Measurements from ENCODE around the gene IL4R. TPM values are rescaled to one million over a fixed set of nuclear protein-coding genes. Genes with fewer than 3 reads are reported as not detected.

Gene IL4R
- total RNA-seq, 1 donor from 2014 or later = 64.1 TPM

DNA sequence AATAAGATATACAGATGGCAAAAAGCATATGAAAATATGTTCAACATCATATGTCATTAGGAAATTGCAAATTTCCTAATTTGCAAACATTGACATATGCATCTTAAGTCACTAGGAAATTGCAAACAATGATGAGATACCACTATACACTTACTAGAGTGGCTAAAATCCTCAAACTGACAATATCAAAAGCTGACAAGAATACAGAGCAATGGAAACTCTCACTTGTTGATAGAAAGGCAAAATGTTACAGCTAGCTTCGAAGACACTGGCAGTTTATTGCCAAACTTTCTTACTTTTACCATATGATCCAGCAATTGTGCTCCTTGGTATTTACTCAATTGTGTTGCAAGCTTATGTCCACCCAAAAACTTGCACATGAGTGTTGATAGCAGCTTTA, 5.0 kb upstream of the IL4R start:
- no peaks in the 10 kb centered on the region for H3K27me3 ChIP-seq
- intact Hi-C loops (cut with DNase I) = no loop called here
- no peak for TF ChIP-seq POLR2A (IDR thresholded peaks at IDR 0.05)
- no peak for TF ChIP-seq POLR2AphosphoS5 (IDR thresholded peaks at IDR 0.05; ENCODE audit: insufficient read depth in 1 of 2, low read depth in 1 of 2)
- TF ChIP-seq, protein P1, sequence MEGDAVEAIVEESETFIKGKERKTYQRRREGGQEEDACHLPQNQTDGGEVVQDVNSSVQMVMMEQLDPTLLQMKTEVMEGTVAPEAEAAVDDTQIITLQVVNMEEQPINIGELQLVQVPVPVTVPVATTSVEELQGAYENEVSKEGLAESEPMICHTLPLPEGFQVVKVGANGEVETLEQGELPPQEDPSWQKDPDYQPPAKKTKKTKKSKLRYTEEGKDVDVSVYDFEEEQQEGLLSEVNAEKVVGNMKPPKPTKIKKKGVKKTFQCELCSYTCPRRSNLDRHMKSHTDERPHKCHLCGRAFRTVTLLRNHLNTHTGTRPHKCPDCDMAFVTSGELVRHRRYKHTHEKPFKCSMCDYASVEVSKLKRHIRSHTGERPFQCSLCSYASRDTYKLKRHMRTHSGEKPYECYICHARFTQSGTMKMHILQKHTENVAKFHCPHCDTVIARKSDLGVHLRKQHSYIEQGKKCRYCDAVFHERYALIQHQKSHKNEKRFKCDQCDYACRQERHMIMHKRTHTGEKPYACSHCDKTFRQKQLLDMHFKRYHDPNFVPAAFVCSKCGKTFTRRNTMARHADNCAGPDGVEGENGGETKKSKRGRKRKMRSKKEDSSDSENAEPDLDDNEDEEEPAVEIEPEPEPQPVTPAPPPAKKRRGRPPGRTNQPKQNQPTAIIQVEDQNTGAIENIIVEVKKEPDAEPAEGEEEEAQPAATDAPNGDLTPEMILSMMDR (IDR thresholded peaks at IDR 0.05) = no peak
- H3K4me1 ChIP-seq = peaks cover 7% of the 10 kb centered on the region
- no peaks in the 10 kb centered on the region for H3K36me3 ChIP-seq
- no peak overlapping the region for H3K27ac ChIP-seq
- no peaks in the 10 kb centered on the region for H3K9me3 ChIP-seq
- no peak for DNase-seq (ENCODE audit: extremely low spot score in 2 of 2)
- no peak overlapping the region for H3K4me3 ChIP-seq

DNA sequence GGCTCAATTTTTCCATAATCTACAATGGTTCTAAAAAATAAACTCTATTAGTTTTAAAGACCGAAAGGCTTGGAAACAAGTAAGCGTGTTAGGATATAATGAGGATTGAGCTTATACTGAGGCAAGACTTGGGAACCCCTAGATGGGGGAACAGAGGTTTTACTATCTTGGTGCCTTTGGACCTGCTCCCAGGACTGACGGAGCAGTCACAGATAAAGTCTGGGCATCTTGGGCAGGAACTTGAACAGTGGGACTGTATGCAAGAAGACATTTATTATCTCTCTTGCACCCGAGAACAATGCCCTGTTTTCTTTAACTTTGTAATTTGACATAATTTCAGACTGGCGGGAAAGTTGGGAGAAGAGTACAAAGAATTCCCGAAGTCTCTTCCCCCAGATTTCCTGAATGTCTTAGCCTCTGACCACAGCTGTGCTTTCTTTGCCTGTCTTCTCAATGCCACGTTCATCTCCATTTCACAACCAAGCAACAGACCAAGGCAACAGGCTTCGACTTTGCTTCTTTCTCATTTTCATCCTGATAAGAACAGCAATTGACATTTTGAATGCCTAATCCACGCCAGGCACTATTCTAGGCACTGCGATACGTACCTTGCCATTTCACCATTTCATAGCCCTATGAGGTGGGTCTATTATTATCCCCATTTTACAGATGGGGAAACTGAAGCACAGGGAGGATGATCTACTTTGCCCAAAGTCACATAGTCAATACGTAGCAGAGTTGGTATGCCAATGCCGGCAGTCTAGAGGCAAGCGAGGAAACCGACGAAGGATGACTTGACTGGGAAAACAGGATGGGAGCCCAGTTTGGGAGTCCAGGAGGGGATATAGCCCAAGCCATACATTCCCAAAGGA, 3.0 kb upstream of the IL4R start:
- Histone ChIP-seq H3K9me3 (no peaks in the 10 kb centered on the region), H3K36me3 (no peaks in the 10 kb centered on the region), H3K4me1 (peaks cover 22% of the 10 kb centered on the region), H3K27ac (no peak overlapping the region), H3K27me3 (no peaks in the 10 kb centered on the region), H3K4me3 (no peak overlapping the region)
- TF ChIP-seq, protein P1 (IDR thresholded peaks at IDR 0.05) = no peak
- TF ChIP-seq POLR2AphosphoS5 (IDR thresholded peaks at IDR 0.05; ENCODE audit: insufficient read depth in 1 of 2, low read depth in 1 of 2) = no peak
- no peak for TF ChIP-seq POLR2A (IDR thresholded peaks at IDR 0.05)
- intact Hi-C loops (cut with DNase I) = loop anchor here (5.0 kb wide), 1 partner anchor 56 kb away; no protein-coding TSS in a partner anchor
- DNase-seq (ENCODE audit: extremely low spot score in 2 of 2) = no peak

DNA sequence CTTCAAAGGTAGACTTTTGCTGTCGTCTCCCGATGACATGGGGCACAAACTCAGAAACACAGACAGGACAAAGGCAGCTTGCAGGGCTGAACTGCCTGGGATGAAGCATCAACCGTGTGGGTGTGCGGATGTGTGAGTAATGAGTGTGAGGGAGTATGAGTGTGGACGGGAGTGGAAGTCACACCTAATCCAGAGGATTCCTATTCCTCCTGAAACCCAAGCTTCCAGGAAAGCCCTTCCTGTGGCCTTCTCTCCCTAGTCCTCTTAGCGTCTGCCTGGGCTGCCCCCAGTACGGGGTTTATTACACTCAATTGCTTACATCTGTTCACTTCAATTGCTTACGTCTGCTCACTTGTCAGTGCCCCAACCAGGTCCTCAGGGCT, 2.3 kb upstream of the IL4R start:
- H3K4me3 ChIP-seq = no peak overlapping the region
- intact Hi-C loops (cut with DNase I) = loop anchor here (5.0 kb wide), 1 partner anchor 56 kb away; no protein-coding TSS in a partner anchor

DNA sequence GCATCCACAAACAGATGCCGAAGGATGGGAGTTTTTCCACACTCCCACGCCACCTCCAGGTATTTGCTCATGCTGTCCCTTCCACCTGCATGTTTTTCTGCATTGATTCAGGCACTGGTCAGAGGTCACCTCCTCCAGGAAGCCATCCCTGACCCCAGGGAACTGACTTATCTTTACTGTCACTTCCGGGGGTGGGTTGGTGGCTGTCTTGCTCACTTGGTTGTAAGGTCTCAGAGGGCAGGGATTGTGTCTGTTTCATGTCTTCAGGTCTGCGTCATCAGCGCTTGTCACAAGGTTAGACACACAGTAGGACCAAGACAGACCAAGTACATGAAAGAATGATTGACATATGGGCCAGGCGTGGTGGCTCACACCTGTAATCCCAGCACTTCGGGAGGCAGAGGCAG, 1.9 kb upstream of the IL4R start:
- Histone ChIP-seq H3K4me3 (no peak overlapping the region), H3K36me3 (no peaks in the 10 kb centered on the region), H3K9me3 (no peaks in the 10 kb centered on the region), H3K27ac (no peak overlapping the region), H3K27me3 (no peaks in the 10 kb centered on the region), H3K4me1 (peaks cover 33% of the 10 kb centered on the region)
- no peak for DNase-seq (ENCODE audit: extremely low spot score in 2 of 2)
- intact Hi-C loops (cut with DNase I) = loop anchor here (5.0 kb wide), 1 partner anchor 55 kb away; no protein-coding TSS in a partner anchor
- TF ChIP-seq POLR2AphosphoS5 (IDR thresholded peaks at IDR 0.05; ENCODE audit: insufficient read depth in 1 of 2, low read depth in 1 of 2) = no peak

More for the DNA sequence above, 2.3 kb upstream of the IL4R start:
- Histone ChIP-seq H3K4me1 (peaks cover 28% of the 10 kb centered on the region), H3K27me3 (no peaks in the 10 kb centered on the region), H3K27ac (no peak overlapping the region), H3K36me3 (no peaks in the 10 kb centered on the region), H3K9me3 (no peaks in the 10 kb centered on the region)
- no peak for DNase-seq (ENCODE audit: extremely low spot score in 2 of 2)
- no peak for TF ChIP-seq POLR2A (IDR thresholded peaks at IDR 0.05)
- TF ChIP-seq, protein P1 (IDR thresholded peaks at IDR 0.05) = no peak
- TF ChIP-seq POLR2AphosphoS5 (IDR thresholded peaks at IDR 0.05; ENCODE audit: insufficient read depth in 1 of 2, low read depth in 1 of 2) = no peak

DNA sequence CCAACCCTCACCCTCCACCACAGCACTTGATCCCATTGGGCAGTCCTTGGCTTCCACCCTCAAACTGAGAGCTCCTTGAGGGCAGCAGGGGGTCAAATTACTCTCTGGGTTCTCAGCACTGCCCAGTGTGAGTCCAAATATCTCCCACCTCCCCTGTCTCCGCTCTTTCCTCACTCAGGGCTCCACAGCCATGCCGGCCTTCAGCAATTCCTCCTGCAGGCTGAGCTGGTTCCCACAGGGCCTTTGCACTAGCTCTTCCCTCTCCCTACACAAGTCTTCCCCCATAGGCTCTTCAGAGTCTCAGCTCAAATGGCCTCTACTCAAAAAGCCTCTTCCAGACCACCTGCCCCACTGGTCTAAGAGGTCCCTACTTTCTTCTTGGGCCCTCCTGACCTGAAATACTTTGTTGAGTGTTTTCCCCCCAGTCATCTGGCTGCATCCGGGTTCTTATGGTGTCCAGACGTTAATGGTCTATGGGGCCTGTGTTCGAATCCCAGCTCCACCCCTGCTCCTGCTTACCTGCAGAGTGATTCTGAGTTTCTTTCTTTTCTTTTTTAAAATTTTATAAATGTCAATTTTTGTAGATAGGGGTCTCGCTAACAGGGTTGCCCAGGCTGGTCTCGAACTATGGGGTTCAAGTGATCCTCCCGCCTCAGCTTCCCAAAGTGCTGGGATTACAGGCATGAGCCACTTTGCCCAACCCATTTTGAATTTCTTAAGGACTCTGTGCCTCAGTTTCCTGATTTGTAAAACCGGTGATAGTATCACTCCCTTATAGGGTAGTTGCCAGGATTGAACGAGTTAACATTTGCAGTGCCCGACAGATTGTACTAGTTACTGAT, 973 bp upstream of the IL4R start:
- H3K4me1 ChIP-seq = peaks cover 42% of the 10 kb centered on the region
- H3K27ac ChIP-seq = peak overlapping the region; percentile 98
- intact Hi-C loops (cut with DNase I) = loop anchor here (5.0 kb wide), 1 partner anchor 54 kb away; no protein-coding TSS in a partner anchor
- H3K27me3 ChIP-seq = no peaks in the 10 kb centered on the region
- no peak for DNase-seq (ENCODE audit: extremely low spot score in 2 of 2)
- no peaks in the 10 kb centered on the region for H3K9me3 ChIP-seq
- no peaks in the 10 kb centered on the region for H3K36me3 ChIP-seq
- no peak for TF ChIP-seq POLR2AphosphoS5 (IDR thresholded peaks at IDR 0.05; ENCODE audit: insufficient read depth in 1 of 2, low read depth in 1 of 2)
- TF ChIP-seq, protein P1 (IDR thresholded peaks at IDR 0.05) = no peak
- TF ChIP-seq POLR2A (IDR thresholded peaks at IDR 0.05) = no peak
- H3K4me3 ChIP-seq = peak overlapping the region; percentile 93 to 97
